Stimulated activated CD4-positive, alpha-beta T cell treated with anti-CD3 and anti-CD28 coated beads, Interleukin-4, amount 100 ng/mL, for 1 hour (primary cell): ENCODE measurements around the gene FNBP1L.
"Not testable (repeated sequence)": the region's sequence is repeated elsewhere in the genome, so short reads cannot be mapped to it uniquely, and the experiment has no call there.

Experiments
- DNase-seq: peaks from one replicate; pipeline ENCODE4 v3.0.0-alpha.2; 2020

Gene FNBP1L

GRCh38 chr1:93575621-93576284 is 127.8 kb downstream of the FNBP1L start:
- DNase-seq = no peak

DNA sequence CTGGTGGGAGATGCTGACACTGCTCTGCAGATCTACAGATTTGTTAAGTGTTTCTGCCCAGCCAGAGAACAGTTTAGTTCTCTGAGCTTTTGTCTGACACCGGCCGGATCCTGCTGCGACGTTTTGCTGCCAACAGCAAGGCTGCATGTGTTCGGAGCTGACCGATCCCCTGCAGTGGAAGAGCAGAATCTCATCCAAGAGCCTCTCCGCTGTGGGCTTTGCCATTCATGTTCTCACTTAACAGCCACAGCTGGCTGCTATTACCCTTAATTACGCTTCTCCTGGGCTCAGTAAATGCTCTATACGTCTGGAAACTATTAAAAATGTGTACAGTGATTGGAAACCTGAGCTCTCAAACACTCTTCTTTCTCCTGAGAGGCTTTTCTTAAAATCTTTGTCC is 128.4 kb downstream of the FNBP1L start:
- no peak for DNase-seq

- no peak for DNase-seq
Measured at GRCh38 chr1:93576746-93577145, 128.8 kb downstream of the FNBP1L start.

GRCh38 chr1:93577536-93578432 is 129.9 kb downstream of the FNBP1L start:
- DNase-seq = no peak

DNA sequence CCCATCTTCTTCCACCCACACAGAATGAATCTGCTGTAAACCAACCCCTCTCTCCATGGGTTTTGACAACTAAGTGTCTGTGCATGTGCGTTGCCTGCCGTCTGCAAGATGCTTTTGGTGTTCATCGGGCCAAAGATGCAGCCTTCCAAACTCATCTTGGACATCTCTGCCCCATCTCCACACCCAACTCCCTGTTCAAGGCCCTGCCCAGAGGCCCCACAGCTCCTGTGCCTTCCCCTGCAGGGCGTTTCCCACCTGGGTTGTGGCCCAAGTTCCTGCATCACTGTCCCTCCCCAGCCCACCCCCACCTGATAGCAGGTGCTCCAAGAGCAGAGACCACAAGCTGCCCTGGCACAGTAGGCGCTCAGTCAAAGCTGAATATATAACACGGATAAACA is 130.5 kb downstream of the FNBP1L start:
- DNase-seq = no peak

DNA sequence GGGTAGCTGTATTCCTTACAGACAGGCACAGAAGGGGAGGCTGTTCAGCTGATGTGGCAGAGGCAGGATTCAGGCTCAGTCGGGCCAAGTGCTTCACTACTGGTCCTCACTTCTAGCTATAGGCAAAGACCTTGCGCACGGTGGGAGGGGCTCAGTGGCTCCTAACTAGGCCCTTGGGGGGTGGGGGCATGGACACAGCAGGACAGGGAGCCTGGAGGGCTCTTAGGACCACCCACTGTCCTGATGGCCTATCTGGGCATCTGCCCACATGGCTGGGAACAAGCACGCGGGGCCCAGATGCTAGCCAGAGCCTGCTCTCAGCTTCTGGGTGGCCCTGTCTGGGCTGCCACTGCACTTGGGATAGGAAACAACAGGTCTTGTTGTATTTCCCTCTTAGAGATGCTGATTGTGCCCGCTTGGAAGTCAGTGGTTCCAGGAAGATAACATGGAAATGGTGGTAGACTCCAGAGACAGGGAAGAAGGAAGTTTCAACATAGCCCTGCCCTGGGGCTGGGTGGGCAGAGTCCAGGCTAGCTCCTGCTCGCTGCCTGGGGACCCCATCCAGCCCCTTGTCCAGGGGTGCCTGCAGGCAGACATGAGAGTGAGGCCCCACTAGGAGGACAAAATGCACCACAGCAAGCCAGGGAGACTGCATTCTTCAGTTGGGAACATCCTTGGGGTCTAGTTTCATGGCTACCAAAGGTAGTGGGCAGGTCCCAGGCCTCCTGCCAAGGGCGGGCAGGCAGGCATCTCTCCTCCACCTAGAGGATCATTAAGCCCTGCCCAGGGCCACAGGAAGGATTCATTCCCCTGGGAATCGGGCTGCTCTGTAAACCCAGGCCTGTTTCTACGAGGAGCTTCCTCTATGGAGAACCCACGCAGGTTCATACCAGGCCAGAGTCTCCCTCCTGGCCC is 131.2 kb downstream of the FNBP1L start:
- no peak for DNase-seq

GRCh38 chr1:93579891-93580290 is 132.0 kb downstream of the FNBP1L start:
- DNase-seq = no peak

- no peak for DNase-seq
Measured at GRCh38 chr1:93581917-93582850, 134.3 kb downstream of the FNBP1L start.

DNA sequence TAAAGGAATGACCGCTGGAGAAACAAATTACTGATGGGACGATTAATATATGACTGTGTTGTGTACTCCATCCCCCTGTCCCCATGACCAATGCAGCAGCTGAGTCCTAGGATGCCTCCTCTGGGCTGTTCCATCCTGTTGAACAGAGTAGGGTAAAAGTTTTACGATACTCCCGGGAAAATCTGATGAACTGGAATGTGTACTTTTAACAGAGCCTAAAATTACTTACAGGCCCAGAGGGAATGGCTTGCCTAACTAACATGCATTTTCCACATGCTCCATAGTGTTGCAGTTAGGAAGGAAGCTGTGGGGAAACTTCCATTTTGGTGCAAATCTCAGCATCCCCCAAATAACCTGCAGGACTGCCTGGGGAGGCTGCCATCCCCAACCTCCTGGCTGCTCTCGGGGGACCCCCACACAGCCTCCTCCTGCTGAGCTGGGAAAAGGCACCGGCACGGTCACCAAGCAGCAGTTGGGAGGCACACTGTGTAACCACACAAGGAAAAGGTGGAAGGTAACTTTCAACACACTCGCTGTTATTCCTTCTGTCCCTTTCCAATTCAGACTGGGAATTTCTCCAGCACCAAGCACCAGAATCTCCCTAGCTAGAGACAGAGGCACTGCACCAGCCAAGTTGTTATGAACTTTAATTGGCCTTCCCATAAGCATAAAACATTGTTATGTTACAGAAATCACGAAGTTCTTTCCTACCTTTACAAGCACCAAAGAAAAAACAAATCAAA is 136.5 kb downstream of the FNBP1L start:
- DNase-seq = no peak

DNA sequence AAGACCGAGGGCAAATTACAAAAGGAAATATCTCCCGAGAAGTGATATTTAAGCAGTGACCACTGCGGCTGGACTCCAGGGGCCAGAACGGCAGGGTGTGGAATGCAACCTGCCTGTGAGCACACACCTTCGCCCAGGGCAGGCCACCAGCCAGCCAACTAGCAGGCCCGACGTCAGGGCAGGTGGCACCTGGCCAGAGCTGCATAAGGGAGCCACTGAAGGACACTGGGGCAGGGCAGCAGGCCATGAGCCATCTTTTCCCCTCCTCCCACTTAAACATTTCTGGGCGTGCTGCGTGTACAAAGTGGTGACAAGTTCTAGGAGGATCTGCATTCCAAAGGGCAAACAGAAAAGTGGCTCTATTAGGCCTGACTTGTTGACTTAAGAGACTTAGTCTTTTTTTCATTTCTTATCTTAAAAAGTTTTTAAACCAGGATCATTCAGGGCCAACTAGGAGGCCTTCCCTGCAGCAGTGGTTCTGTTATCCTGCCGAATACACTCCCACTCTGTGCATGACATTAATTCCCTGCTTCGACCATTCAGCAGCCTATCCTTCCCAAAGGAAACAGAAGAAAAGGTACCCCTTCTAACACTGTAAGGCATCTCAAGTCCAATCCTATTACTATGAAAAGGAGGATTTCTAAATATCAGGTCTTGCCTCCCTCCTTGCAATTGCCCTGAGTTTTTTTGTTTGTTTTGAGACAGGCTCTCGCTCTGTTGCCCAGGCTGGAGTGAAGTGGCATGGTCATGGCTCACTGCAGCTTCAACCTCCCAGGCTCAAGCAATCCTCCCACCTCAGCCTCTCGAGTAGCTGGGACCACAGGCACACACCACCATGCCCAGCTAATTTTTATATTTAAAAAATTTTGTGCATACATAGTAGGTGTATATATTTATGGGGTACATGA is 137.4 kb downstream of the FNBP1L start:
- DNase-seq = no peak

DNA sequence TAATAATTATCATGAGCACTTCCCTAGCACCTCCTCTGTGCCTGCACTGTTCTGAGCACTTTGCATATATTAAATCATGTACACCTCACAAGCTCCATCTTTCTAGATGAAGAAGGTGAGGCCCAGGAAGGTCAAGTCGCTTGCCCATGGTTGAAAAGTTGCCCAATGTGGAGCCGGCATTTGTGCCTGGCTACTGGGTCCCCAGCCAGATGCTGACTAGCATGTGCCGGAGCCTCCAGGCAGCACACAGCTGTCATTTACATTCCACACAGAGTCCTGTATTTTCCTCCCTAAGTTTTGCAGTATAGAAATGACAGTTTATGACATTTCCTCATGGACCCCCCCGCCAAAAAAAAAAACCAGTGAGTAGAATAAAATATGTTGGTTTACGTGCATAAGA is 139.4 kb downstream of the FNBP1L start:
- no peak for DNase-seq

DNA sequence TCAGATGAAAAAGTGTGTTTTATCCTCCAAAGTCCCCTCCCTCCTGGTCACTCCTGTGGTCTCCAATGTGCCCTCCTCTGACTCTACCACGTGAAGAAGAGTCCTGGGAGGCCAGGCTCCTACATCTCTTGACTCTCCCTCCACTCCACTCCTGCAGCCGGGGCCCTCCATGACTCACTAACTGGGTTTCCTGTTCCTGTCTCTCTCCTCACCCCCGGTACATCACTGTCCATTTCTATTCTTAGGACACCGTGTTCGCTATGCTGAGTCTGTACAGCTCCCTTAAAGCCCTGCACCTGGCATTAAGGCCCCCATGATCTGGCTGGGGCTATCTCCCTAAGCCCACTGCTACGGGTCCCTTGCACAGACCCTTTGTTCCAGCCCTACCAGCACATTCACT is 140.3 kb downstream of the FNBP1L start:
- DNase-seq = no peak

DNA sequence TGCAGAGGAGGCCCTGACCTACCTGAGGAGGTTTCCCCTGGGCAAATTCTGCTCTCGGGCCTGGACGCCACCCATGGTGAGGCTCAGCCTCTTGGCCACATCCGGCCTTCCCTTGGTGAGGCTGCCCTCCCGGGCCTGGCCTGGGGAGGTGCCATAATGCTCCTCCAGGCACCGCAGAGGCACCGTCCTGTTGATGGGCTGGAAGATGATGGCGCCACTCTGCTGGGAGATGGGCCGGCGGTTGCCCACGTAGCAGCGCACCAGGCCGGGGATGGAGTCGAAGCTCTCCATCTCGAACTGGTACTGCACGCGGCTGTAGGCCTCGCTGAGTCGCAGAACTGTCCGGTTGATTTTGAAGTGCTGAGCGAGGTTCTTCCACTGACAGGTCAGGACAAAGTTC is 141.0 kb downstream of the FNBP1L start:
- no peak for DNase-seq

GRCh38 chr1:93591291-93591675 is 143.4 kb downstream of the FNBP1L start:
- DNase-seq = not testable (repeated sequence)

DNA sequence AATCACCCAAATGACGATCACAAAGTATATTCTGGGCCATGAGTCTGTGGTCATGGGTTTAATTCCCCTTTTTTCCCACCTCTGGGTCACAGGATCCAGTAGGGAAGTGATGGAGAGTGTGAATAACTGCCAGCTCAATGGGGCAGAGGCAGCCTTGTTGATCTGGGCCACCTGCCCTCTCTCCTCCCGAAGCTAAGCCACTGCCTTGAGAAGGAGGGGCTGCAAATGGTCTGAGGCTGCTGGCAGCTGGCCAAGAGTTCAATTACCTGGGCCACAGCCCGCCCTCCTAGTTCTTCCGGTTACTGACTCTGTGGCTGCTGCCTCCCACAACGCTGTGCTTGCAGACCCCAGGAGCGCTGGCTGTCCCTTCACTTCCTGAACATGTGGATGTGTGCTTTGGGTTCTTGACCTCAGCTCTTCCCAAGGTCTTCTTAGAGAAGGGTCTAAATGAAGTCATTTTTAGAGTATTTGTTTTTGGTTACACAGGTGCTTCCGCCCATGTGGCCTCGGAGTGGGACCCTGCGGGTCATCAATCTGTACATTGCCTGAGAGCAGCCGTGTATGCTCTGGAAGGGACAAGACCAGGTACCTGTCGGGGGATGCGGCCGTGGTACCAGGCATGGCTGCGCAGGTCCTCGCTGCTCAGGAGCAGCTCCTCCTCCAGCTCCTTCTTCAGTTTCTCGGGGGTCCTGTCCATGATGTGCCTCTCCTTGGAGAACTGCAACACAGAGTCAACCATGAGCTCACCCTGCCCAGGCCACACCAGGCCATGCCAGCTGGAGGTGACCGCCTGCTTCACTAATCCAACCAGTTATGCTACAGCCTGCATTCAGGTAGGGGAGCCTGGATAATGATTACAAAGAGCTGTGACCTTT is 144.0 kb downstream of the FNBP1L start:
- no peak for DNase-seq

GRCh38 chr1:93592551-93592949 is 144.6 kb downstream of the FNBP1L start:
- no peak for DNase-seq

- DNase-seq = no peak
Measured at GRCh38 chr1:93593854-93594602, 146.1 kb downstream of the FNBP1L start.

GRCh38 chr1:93594603-93594880 is 146.6 kb downstream of the FNBP1L start:
- DNase-seq = no peak

DNA sequence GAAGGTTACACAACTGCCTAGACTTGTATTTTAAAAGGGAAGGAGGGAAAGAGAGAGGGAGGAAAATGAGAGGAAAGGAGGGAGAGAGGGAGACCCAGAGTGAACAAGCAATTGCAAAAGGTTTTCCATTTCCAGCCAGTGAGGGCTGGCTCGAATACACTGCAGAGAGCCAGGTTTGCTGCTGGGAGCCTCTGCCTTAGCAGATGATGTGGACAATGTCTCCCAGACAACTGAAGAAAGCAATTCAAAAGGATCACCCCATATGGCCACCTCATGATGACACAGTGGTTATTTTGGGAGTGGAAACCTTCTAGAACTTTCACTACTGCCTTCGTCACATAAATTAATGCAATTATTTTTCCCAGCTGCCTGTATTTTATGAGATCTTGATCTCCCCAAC is 147.3 kb downstream of the FNBP1L start:
- DNase-seq = no peak
